Naive B cell (primary cell): ENCODE data around the gene MRPS18B. TPM values are rescaled to one million over a fixed set of nuclear protein-coding genes. Genes with fewer than 3 reads are reported as not detected.

Experiments
- ATAC-seq, 2 donors: fragments of 150-1000 bp; cut with Tn5 transposase; 2 replicates each; pipeline ENCODE4 v1.10.0; 2021; ENCODE audit warnings: low read depth in 2 of 2, mild to moderate bottlenecking in 2 of 2, moderate library complexity in 2 of 2
- DNase-seq: peaks from one replicate; pipeline ENCODE4 v3.0.0; 2022
- H3K27ac Mint-ChIP-seq, 6 donors: one replicate each; pipeline ENCODE4 v1.8.0; 2020 to 2022; ENCODE audit warnings: mild to moderate bottlenecking in 6 of 6, mixed read lengths in 6 of 6, moderate library complexity in 5 of 6, inconsistent platforms in 2 of 6
- H3K27me3 Mint-ChIP-seq, 3 donors: one replicate each; pipeline ENCODE4 v1.8.0; 2021 to 2022; ENCODE audit warnings: mixed read lengths in 3 of 3, mild to moderate bottlenecking in 1 of 3
- H3K36me3 Mint-ChIP-seq, 2 donors: one replicate each; pipeline ENCODE4 v1.8.0; 2020 to 2022; ENCODE audit warnings: mixed read lengths in 2 of 2, inconsistent platforms in 1 of 2, mild to moderate bottlenecking in 1 of 2
- H3K4me1 Mint-ChIP-seq, 3 donors: one replicate each; pipeline ENCODE4 v1.8.0; 2020 to 2022; ENCODE audit warnings: mixed read lengths in 3 of 3, inconsistent platforms in 1 of 3, mild to moderate bottlenecking in 1 of 3, moderate library complexity in 1 of 3
- H3K4me3 Mint-ChIP-seq, 8 donors: one replicate each; pipeline ENCODE4 v1.8.0; 2020 to 2022; ENCODE audit warnings: mild to moderate bottlenecking in 8 of 8, mixed read lengths in 8 of 8, moderate library complexity in 8 of 8, inconsistent platforms in 2 of 8
- H3K9me3 Mint-ChIP-seq, 7 donors: one replicate each; pipeline ENCODE4 v1.8.0; 2020 to 2022; ENCODE audit warnings: mixed read lengths in 7 of 7, mild to moderate bottlenecking in 5 of 7, inconsistent platforms in 2 of 7, moderate library complexity in 1 of 7
- polyA plus RNA-seq, 6 donors: library from polyadenylated mRNA; unstranded; fragments of 300-500 nt; fragmentation: Illumina TruSeq; gene quantifications; one replicate each; pipeline ENCODE4 v1.2.3, GENCODE V29; 2021; ENCODE audit warnings: low read depth in 6 of 6

The MRPS18B gene
- polyA plus RNA-seq, 6 donors from 2014 or later, result 101 to 221 (median 142) TPM

GRCh38 chr6:30626484-30627366 is 9.1 kb downstream of the MRPS18B start, which contains the start of gene ATAT1:
Gene ATAT1, plus strand, starts transcription at chr6:30626874.
- ATAC-seq (peak; percentile 100), DNase-seq (peak; percentile 87)
- Mint-ChIP-seq H3K9me3 (no peaks in the 10 kb centered on the region), H3K36me3 (peaks cover 0 to 14% of the 10 kb centered on the region in 2 donors), H3K27ac (peak within 1 kb of the TSS; percentile 93 to 97 (median 96)), H3K4me3 (peak within 1 kb of the TSS; percentile 87 to 95 (median 90)), H3K4me1 (peaks cover 19 to 33% (median 25%) of the 10 kb centered on the region in 3 donors), H3K27me3 (no peaks in the 10 kb centered on the region)

- Mint-ChIP-seq H3K27me3 (no peaks in the 10 kb centered on the region), H3K9me3 (no peaks in the 10 kb centered on the region), H3K4me1 (peaks cover 0 to 9% (median 0%) of the 10 kb centered on the region in 3 donors), H3K36me3 (peaks cover 11 to 14% of the 10 kb centered on the region in 2 donors), H3K27ac (peak overlapping the region in 1 of 6 donors; percentile 39), H3K4me3 (no peak overlapping the region)
- no peak for DNase-seq
- ATAC-seq, result no peak
Measured at GRCh38 chr6:30635834-30636233, 18.2 kb downstream of the MRPS18B start.

- DNase-seq (no peak), ATAC-seq (no peak)
- peaks cover 13 to 15% (median 14%) of the 10 kb centered on the region in 3 donors for H3K4me1 Mint-ChIP-seq
- peaks cover 0 to 7% of the 10 kb centered on the region in 2 donors for H3K36me3 Mint-ChIP-seq
- H3K27me3 Mint-ChIP-seq, result no peaks in the 10 kb centered on the region
- H3K4me3 Mint-ChIP-seq, result no peak overlapping the region
- H3K27ac Mint-ChIP-seq, result no peak overlapping the region
- no peaks in the 10 kb centered on the region for H3K9me3 Mint-ChIP-seq
Measured at GRCh38 chr6:30640481-30640880, 22.8 kb downstream of the MRPS18B start.

GRCh38 chr6:30641048-30641447 is 23.4 kb downstream of the MRPS18B start:
- Mint-ChIP-seq H3K9me3 (no peaks in the 10 kb centered on the region), H3K27me3 (no peaks in the 10 kb centered on the region), H3K36me3 (peaks cover 0 to 7% of the 10 kb centered on the region in 2 donors), H3K4me1 (peaks cover 13 to 21% (median 19%) of the 10 kb centered on the region in 3 donors), H3K27ac (peak overlapping the region in 2 of 6 donors; percentile 7 to 14), H3K4me3 (no peak overlapping the region)
- ATAC-seq (no peak), DNase-seq (no peak)

GRCh38 chr6:30643656-30644055 is 26.0 kb downstream of the MRPS18B start:
- peaks cover 0 to 7% of the 10 kb centered on the region in 2 donors for H3K36me3 Mint-ChIP-seq
- H3K4me3 Mint-ChIP-seq, result peak overlapping the region in 1 of 8 donors; percentile 47
- no peaks in the 10 kb centered on the region for H3K27me3 Mint-ChIP-seq
- ATAC-seq (no peak), DNase-seq (no peak)
- H3K9me3 Mint-ChIP-seq, result no peaks in the 10 kb centered on the region
- H3K27ac Mint-ChIP-seq, result peak overlapping the region in 2 of 6 donors; percentile 59 to 72
- peaks cover 25 to 35% (median 28%) of the 10 kb centered on the region in 3 donors for H3K4me1 Mint-ChIP-seq

- DNase-seq (no peak), ATAC-seq (no peak)
- Mint-ChIP-seq H3K27ac (peak overlapping the region in 1 of 6 donors; percentile 53), H3K27me3 (no peaks in the 10 kb centered on the region), H3K9me3 (no peaks in the 10 kb centered on the region), H3K4me3 (peak overlapping the region in 2 of 8 donors; percentile 26 to 93), H3K4me1 (peaks cover 28 to 39% (median 28%) of the 10 kb centered on the region in 3 donors), H3K36me3 (peaks cover 0 to 7% of the 10 kb centered on the region in 2 donors)
Measured at GRCh38 chr6:30644769-30645168, 27.1 kb downstream of the MRPS18B start.

GRCh38 chr6:30645989-30646388 is 28.3 kb downstream of the MRPS18B start:
- H3K9me3 Mint-ChIP-seq, result no peaks in the 10 kb centered on the region
- H3K4me1 Mint-ChIP-seq, result peaks cover 30 to 42% (median 31%) of the 10 kb centered on the region in 3 donors
- H3K4me3 Mint-ChIP-seq, result peak overlapping the region in 5 of 8 donors; percentile 30 to 94 (median 88)
- peaks cover 0 to 4% of the 10 kb centered on the region in 2 donors for H3K36me3 Mint-ChIP-seq
- no peaks in the 10 kb centered on the region for H3K27me3 Mint-ChIP-seq
- peak overlapping the region in 5 of 6 donors; percentile 24 to 93 (median 84) for H3K27ac Mint-ChIP-seq
- DNase-seq (no peak), ATAC-seq (no peak)

- no peaks in the 10 kb centered on the region for H3K27me3 Mint-ChIP-seq
- H3K9me3 Mint-ChIP-seq, result no peaks in the 10 kb centered on the region
- H3K36me3 Mint-ChIP-seq, result no peaks in the 10 kb centered on the region
- peak; percentile 74 to 81 for ATAC-seq
- H3K4me1 Mint-ChIP-seq, result peaks cover 33 to 48% (median 34%) of the 10 kb centered on the region in 3 donors
- peak; percentile 89 for DNase-seq
- peak within 1 kb of the TSS; percentile 83 to 95 (median 90) for H3K4me3 Mint-ChIP-seq
- H3K27ac Mint-ChIP-seq, result peak within 1 kb of the TSS; percentile 75 to 94 (median 92)
Measured at GRCh38 chr6:30646450-30647241, 29.0 kb downstream of the MRPS18B start, which contains the start of gene C6orf136. Gene C6orf136, plus strand, starts transcription at chr6:30647133. Its CDS starts 99 bp downstream, at chr6:30647232.

GRCh38 chr6:30647242-30648116 is 29.8 kb downstream of the MRPS18B start:
- Mint-ChIP-seq H3K4me3 (peak overlapping the region; percentile 83 to 95 (median 90)), H3K9me3 (no peaks in the 10 kb centered on the region), H3K4me1 (peaks cover 29 to 49% (median 34%) of the 10 kb centered on the region in 3 donors), H3K36me3 (peaks cover 0 to 4% of the 10 kb centered on the region in 2 donors), H3K27me3 (no peaks in the 10 kb centered on the region), H3K27ac (peak overlapping the region; percentile 62 to 94 (median 87))
- peak; percentile 61 for DNase-seq
- peak; percentile 60 to 71 for ATAC-seq

GRCh38 chr6:30651143-30651542 is 33.5 kb downstream of the MRPS18B start:
- Mint-ChIP-seq H3K27me3 (no peaks in the 10 kb centered on the region), H3K4me3 (peak overlapping the region in 5 of 8 donors; percentile 19 to 79 (median 55)), H3K4me1 (peaks cover 12 to 28% (median 23%) of the 10 kb centered on the region in 3 donors), H3K27ac (peak overlapping the region in 5 of 6 donors; percentile 30 to 97 (median 79)), H3K9me3 (peaks cover 0 to 1% (median 0%) of the 10 kb centered on the region in 7 donors), H3K36me3 (peaks cover 11 to 21% of the 10 kb centered on the region in 2 donors)
- no peak for ATAC-seq
- DNase-seq, result no peak

GRCh38 chr6:30654798-30655742 is 37.4 kb downstream of the MRPS18B start:
- ATAC-seq, result no peak
- H3K4me1 Mint-ChIP-seq, result peaks cover 6 to 13% (median 9%) of the 10 kb centered on the region in 3 donors
- DNase-seq, result no peak
- no peak overlapping the region for H3K4me3 Mint-ChIP-seq
- H3K36me3 Mint-ChIP-seq, result peaks cover 11 to 50% of the 10 kb centered on the region in 2 donors
- no peaks in the 10 kb centered on the region for H3K27me3 Mint-ChIP-seq
- H3K9me3 Mint-ChIP-seq, result peaks cover 0 to 1% (median 0%) of the 10 kb centered on the region in 7 donors
- H3K27ac Mint-ChIP-seq, result peak overlapping the region in 3 of 6 donors; percentile 40 to 85 (median 64)
